Endothelial cell (in vitro differentiated cells): ENCODE data around the gene HNRNPF. TPM values are rescaled to one million over a fixed set of nuclear protein-coding genes. Genes with fewer than 3 reads are reported as not detected.
A peak's percentile ranks its signal among the peaks of the same experiment; 100 is the strongest.
"Not testable (repeated sequence)": the region's sequence is repeated elsewhere in the genome, so short reads cannot be mapped to it uniquely, and the experiment has no call there.

Source experiments
- DNase-seq: peaks from one replicate; pipeline ENCODE4 v3.0.0; 2021; ENCODE audit warnings: low spot score
- H3K27ac Mint-ChIP-seq: one replicate; pipeline ENCODE4 v1.8.0; 2021; ENCODE audit warnings: mixed read lengths, inconsistent platforms; ENCODE audit not compliant: unreplicated experiment
- H3K27me3 Mint-ChIP-seq: one replicate; pipeline ENCODE4 v1.8.0; 2021; ENCODE audit warnings: mild to moderate bottlenecking, moderate library complexity, mixed read lengths, inconsistent platforms; ENCODE audit not compliant: unreplicated experiment
- H3K36me3 Mint-ChIP-seq: one replicate; pipeline ENCODE4 v1.8.0; 2021; ENCODE audit warnings: mild to moderate bottlenecking, low read depth, mixed read lengths, inconsistent platforms; ENCODE audit not compliant: unreplicated experiment
- H3K4me1 Mint-ChIP-seq: one replicate; pipeline ENCODE4 v1.8.0; 2021; ENCODE audit warnings: mild to moderate bottlenecking, mixed read lengths, inconsistent platforms; ENCODE audit not compliant: unreplicated experiment
- H3K4me3 Mint-ChIP-seq: one replicate; pipeline ENCODE4 v1.8.0; 2021; ENCODE audit warnings: mild to moderate bottlenecking, mixed read lengths, inconsistent platforms; ENCODE audit not compliant: unreplicated experiment
- H3K9me3 Mint-ChIP-seq: one replicate; pipeline ENCODE4 v1.8.0; 2021; ENCODE audit warnings: mixed read lengths, inconsistent platforms; ENCODE audit not compliant: unreplicated experiment
- CTCF ChIP-seq: fragments of 200-600 bp; sonication (generic); IDR thresholded peaks from one replicate; pipeline ENCODE4 v1.5.0; 2021; ENCODE audit warnings: antibody characterized with exemption; ENCODE audit not compliant: unreplicated experiment
- long read RNA-seq: library from polyadenylated mRNA; unstranded; transcript quantifications from one replicate; pipeline ENCODE4 v2.0.0, GENCODE V29; 2020; ENCODE audit not compliant: unreplicated experiment
- total RNA-seq: library from RNA; stranded (reverse); fragmentation: NEBNext Ultra II Directional; extraction: Animal tissue kit (Norgen Biotek cat#: 25700); gene quantifications from one replicate; pipeline ENCODE4 v1.2.1, GENCODE V29; 2021; ENCODE audit not compliant: unreplicated experiment

HNRNPF gene, protein sequence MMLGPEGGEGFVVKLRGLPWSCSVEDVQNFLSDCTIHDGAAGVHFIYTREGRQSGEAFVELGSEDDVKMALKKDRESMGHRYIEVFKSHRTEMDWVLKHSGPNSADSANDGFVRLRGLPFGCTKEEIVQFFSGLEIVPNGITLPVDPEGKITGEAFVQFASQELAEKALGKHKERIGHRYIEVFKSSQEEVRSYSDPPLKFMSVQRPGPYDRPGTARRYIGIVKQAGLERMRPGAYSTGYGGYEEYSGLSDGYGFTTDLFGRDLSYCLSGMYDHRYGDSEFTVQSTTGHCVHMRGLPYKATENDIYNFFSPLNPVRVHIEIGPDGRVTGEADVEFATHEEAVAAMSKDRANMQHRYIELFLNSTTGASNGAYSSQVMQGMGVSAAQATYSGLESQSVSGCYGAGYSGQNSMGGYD
- total RNA-seq = 194 TPM
- long read RNA-seq, transcript HNRNPF-204 (3 exons, 2,755 nt) = major isoform, 60 of 258 reads
- long read RNA-seq, transcript HNRNPF-201 (4 exons, 2,186 nt) = minor isoform, 10 of 258 reads
- long read RNA-seq, transcript HNRNPF-207 (4 exons, 2,676 nt) = major isoform, 60 of 258 reads
- long read RNA-seq, transcript HNRNPF-203 (4 exons, 2,617 nt) = minor isoform, 47 of 258 reads
- long read RNA-seq, partial matches to known transcripts = 0 of 258 reads
- long read RNA-seq, other reads (novel, unspliced or antisense) = 81 of 258 reads

DNA sequence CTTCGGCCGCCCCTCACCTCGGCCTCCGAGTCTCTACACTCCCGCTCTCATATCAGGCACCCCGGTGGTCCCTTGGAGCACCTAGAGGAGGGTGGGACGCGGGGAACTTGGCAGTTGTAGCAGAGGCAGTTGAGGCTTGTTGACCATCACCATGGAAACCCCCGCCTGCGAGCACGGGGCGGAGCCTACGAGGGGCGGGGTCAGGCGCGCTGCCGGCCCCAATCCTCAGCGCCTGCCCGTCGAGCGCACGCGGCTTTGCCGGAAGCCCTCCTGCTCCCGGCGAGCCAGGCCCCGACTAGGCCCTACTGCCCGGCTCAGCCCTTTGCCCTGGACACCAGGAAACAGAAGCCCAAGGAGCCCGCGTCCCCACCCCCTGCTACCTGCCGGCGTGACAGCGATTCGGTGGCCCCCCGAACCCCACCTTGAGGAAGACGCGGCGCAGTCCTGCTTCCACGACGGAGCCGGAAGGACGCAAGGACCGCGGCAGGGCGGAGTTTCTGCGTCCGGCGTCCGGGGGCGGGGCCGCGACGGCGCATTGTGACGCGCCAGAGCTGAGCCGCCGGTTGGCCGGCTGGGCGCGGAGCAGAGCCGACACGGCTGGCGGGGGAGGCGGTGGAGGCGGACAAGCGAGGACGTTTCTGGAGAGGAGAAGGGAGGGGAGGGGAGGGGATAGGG lies at the start of gene HNRNPF:
TSS of gene HNRNPF (minus strand) at position 477 of the 675 bp plus-strand sequence. CDS start 21,302 bp downstream, outside the sequence.
- no peak for TF ChIP-seq CTCF
- no peaks in the 10 kb centered on the region for H3K9me3 Mint-ChIP-seq
- H3K36me3 Mint-ChIP-seq = no peaks in the 10 kb centered on the region
- DNase-seq = peak; percentile 94
- peaks cover 16% of the 10 kb centered on the region for H3K27me3 Mint-ChIP-seq
- H3K4me1 Mint-ChIP-seq = peaks cover 19% of the 10 kb centered on the region
- peak within 1 kb of the TSS; percentile 97 for H3K4me3 Mint-ChIP-seq
- peak within 1 kb of the TSS; percentile 99 for H3K27ac Mint-ChIP-seq

- H3K9me3 Mint-ChIP-seq = no peaks in the 10 kb centered on the region
- H3K27me3 Mint-ChIP-seq = peaks cover 6% of the 10 kb centered on the region
- no peaks in the 10 kb centered on the region for H3K36me3 Mint-ChIP-seq
- H3K27ac Mint-ChIP-seq = peak overlapping the region; percentile 61
- TF ChIP-seq CTCF = no peak
- no peak for DNase-seq
- no peak overlapping the region for H3K4me3 Mint-ChIP-seq
- peaks cover 10% of the 10 kb centered on the region for H3K4me1 Mint-ChIP-seq
Measured at GRCh38 chr10:43458227-43458626, 49.2 kb upstream of the HNRNPF start.

DNA sequence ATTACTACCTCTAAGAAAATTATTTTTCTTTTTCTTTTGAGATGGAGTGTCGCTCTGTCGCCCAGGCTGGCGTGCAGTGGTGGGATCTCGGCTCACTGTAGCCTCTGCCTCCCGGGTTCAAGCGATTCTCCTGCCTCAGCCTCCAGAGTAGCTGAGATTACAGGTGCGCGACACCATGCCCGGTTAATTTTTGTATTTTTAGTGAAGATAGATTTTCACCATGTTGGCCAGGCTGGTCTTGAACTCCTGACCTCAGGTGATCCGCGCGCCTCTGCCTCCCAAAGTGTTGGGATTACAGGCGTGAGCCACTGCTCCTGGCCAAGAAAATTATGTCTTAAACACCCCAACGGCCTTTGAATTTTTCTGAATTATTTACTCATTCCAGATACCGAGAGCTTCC lies 47.6 kb upstream of the HNRNPF start:
- not testable (repeated sequence) for H3K27me3 Mint-ChIP-seq, H3K27ac Mint-ChIP-seq, H3K9me3 Mint-ChIP-seq, DNase-seq, H3K36me3 Mint-ChIP-seq, H3K4me3 Mint-ChIP-seq
- peaks cover 23% of the 10 kb centered on the region for H3K4me1 Mint-ChIP-seq

DNA sequence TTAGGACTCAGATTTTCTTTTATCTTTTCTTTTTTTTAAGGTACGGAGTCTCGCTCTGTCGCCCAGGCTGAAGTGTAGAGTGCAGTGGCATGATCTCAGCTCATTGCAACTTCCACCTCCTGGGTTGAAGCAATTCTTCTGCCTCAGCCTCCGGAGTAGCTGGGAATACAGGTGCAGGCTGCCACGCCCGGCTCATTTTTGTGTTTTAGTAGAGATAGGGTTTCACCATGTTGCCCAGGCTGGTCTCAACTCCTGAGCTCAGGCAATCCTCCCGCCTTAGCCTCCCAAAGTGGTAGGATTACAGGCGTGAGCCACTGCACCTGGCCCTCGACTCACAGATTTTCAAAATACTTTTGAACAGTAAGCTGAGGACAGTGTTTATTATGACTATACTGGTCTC lies 45.0 kb upstream of the HNRNPF start:
- not testable (repeated sequence) for DNase-seq, H3K27ac Mint-ChIP-seq, H3K9me3 Mint-ChIP-seq, H3K27me3 Mint-ChIP-seq, H3K4me3 Mint-ChIP-seq, H3K36me3 Mint-ChIP-seq
- peaks cover 23% of the 10 kb centered on the region for H3K4me1 Mint-ChIP-seq

GRCh38 chr10:43453266-43453831 lies 44.4 kb upstream of the HNRNPF start:
- no peak for DNase-seq
- H3K27me3 Mint-ChIP-seq = peaks cover 6% of the 10 kb centered on the region
- H3K4me3 Mint-ChIP-seq = peak overlapping the region; percentile 45
- TF ChIP-seq CTCF = no peak
- no peaks in the 10 kb centered on the region for H3K9me3 Mint-ChIP-seq
- H3K36me3 Mint-ChIP-seq = no peaks in the 10 kb centered on the region
- H3K4me1 Mint-ChIP-seq = peaks cover 23% of the 10 kb centered on the region
- no peak overlapping the region for H3K27ac Mint-ChIP-seq
